Aorta (tissue), 5 donors: ENCODE data around the gene MUC6. TPM values are rescaled to one million over a fixed set of nuclear protein-coding genes. Genes with fewer than 3 reads are reported as not detected.
A peak's percentile ranks its signal among the peaks of the same experiment; 100 is the strongest.

Experiments
- ATAC-seq: fragments of 200-7000 bp; cut with Tn5 transposase; one replicate; pipeline ENCODE4 v1.9.1; 2022; ENCODE audit warnings: moderate library complexity; ENCODE audit not compliant: low FRiP score
- DNase-seq, 2 donors: peaks; one replicate each; pipeline ENCODE4 v3.0.0-alpha.2; 2020
- H3K27ac ChIP-seq, 2 donors: one replicate each; pipeline ENCODE4 v1.5.1; 2013; ENCODE audit warnings: low read length in 2 of 2, mild to moderate bottlenecking in 2 of 2, moderate library complexity in 2 of 2, control low read depth in 1 of 2, inconsistent platforms in 1 of 2, low read depth in 1 of 2
- H3K27me3 ChIP-seq, 2 donors: one replicate each; pipeline ENCODE4 v1.6.1; 2013; ENCODE audit warnings: control low read depth in 1 of 2, low read length in 1 of 2, mild to moderate bottlenecking in 1 of 2, moderate library complexity in 1 of 2; ENCODE audit not compliant: insufficient read depth in 2 of 2, control insufficient read depth in 1 of 2
- H3K36me3 ChIP-seq, 2 donors: one replicate each; pipeline ENCODE4 v1.6.1; 2013; ENCODE audit warnings: control low read depth in 1 of 2, low read length in 1 of 2, mild to moderate bottlenecking in 1 of 2; ENCODE audit not compliant: insufficient read depth in 2 of 2, control insufficient read depth in 1 of 2
- H3K4me1 ChIP-seq, 2 donors: one replicate each; pipeline ENCODE4 v1.6.1; 2013; ENCODE audit warnings: low read length in 2 of 2, control low read depth in 1 of 2, mild to moderate bottlenecking in 1 of 2, moderate library complexity in 1 of 2; ENCODE audit not compliant: insufficient read depth in 2 of 2, control insufficient read depth in 1 of 2
- H3K4me3 ChIP-seq, 2 donors: one replicate each; pipeline ENCODE4 v1.5.1; 2013; ENCODE audit warnings: low read length in 2 of 2, control low read depth in 1 of 2, mild to moderate bottlenecking in 1 of 2
- H3K9me3 ChIP-seq: one replicate; pipeline ENCODE4 v1.6.1; 2013; ENCODE audit warnings: mild to moderate bottlenecking, low read length; ENCODE audit not compliant: control insufficient read depth
- WGBS, 2 donors: extraction: QIAGEN DNeasy Blood & Tissue Kit; methylation state at CpG; one replicate each; pipeline ENCODE4 v1.1.7; 2013; 5-methylcytosine and 5-hydroxymethylcytosine counted together
- intact Hi-C, 2 donors: fragments of 100-400 bp; cut with DNase I; formaldehyde crosslinking; loops; one replicate each; pipeline versions ENCODE4 v1.14.2 to v1.15.0; 2022
- polyA plus RNA-seq, 2 donors: library from polyadenylated mRNA; stranded (reverse); fragments of 200-250 nt; gene quantifications; one replicate each; pipeline ENCODE4 v1.2.3, GENCODE V29; 2013
- total RNA-seq, 2 donors: library from RNA; stranded (reverse); fragmentation: NEBNext Ultra II Directional; extraction: Animal tissue kit (Norgen Biotek cat#: 25700); gene quantifications; one replicate each; pipeline ENCODE4 v1.2.1, GENCODE V29; 2021
- donor health status: healthy with polysubstance abuse.
- donor health status: Bipolar disorder and iron deficiency.
- donor health status: DM: no; HTN: no; CAD: no.
- donor health status: DM: no; HTN: no; CAD: no.
- donor health status: DM: yes; HTN: yes; CAD: no.

MUC6 gene
- total and polyA plus RNA-seq, 4 donors, result under 0.01 to 0.49 TPM; not detected in 2

GRCh38 chr11:972523-973211 lies 63.9 kb downstream of the MUC6 start:
- H3K36me3 ChIP-seq, result peaks cover 0 to 4% of the 10 kb centered on the region in 2 donors
- no peaks in the 10 kb centered on the region for H3K4me1 ChIP-seq
- ATAC-seq, result no peak
- no peak overlapping the region for H3K27ac ChIP-seq
- H3K4me3 ChIP-seq, result no peak overlapping the region
- no peak for DNase-seq
- WGBS, 2 donors, result 94 to 95% methylated on average over 26 of the region's 26 CpGs
- H3K27me3 ChIP-seq, result no peaks in the 10 kb centered on the region
- intact Hi-C loops, result no loop called here
- no peaks in the 10 kb centered on the region for H3K9me3 ChIP-seq

GRCh38 chr11:971731-972365 lies 64.7 kb downstream of the MUC6 start:
- ATAC-seq (no peak), DNase-seq (no peak)
- WGBS, 2 donors, result 91 to 93% methylated on average over 31 of the region's 31 CpGs
- H3K36me3 ChIP-seq, result peaks cover 0 to 2% of the 10 kb centered on the region in 2 donors
- H3K27me3 ChIP-seq, result no peaks in the 10 kb centered on the region
- H3K9me3 ChIP-seq, result no peaks in the 10 kb centered on the region
- intact Hi-C loops, result no loop called here
- H3K27ac ChIP-seq, result no peak overlapping the region
- H3K4me3 ChIP-seq, result no peak overlapping the region
- H3K4me1 ChIP-seq, result no peaks in the 10 kb centered on the region

- H3K4me1 ChIP-seq, result no peaks in the 10 kb centered on the region
- H3K36me3 ChIP-seq, result peaks cover 0 to 2% of the 10 kb centered on the region in 2 donors
- H3K27me3 ChIP-seq, result no peaks in the 10 kb centered on the region
- no peaks in the 10 kb centered on the region for H3K9me3 ChIP-seq
- WGBS, 2 donors, result 75 to 86% methylated on average over 12 of the region's 12 CpGs
- no peak for ATAC-seq
- no peak for DNase-seq
- no peak overlapping the region for H3K4me3 ChIP-seq
- no peak overlapping the region for H3K27ac ChIP-seq
- intact Hi-C loops, result no loop called here
Observed at GRCh38 chr11:971092-971690, 65.3 kb downstream of the MUC6 start.

GRCh38 chr11:970319-970871 lies 66.1 kb downstream of the MUC6 start:
- Histone ChIP-seq H3K4me3 (no peak overlapping the region), H3K9me3 (no peaks in the 10 kb centered on the region), H3K36me3 (peaks cover 0 to 2% of the 10 kb centered on the region in 2 donors), H3K27me3 (no peaks in the 10 kb centered on the region), H3K27ac (no peak overlapping the region), H3K4me1 (no peaks in the 10 kb centered on the region)
- intact Hi-C loops, result no loop called here
- no peak for ATAC-seq
- 84 to 90% methylated on average over 24 to 26 of the region's 26 CpGs for WGBS, 2 donors
- DNase-seq, result no peak

GRCh38 chr11:969651-970205 lies 66.8 kb downstream of the MUC6 start:
- intact Hi-C loops, result no loop called here
- peaks cover 0 to 2% of the 10 kb centered on the region in 2 donors for H3K36me3 ChIP-seq
- ATAC-seq (no peak), DNase-seq (no peak)
- no peaks in the 10 kb centered on the region for H3K27me3 ChIP-seq
- H3K9me3 ChIP-seq, result no peaks in the 10 kb centered on the region
- 84 to 88% methylated on average over 9 of the region's 9 CpGs for WGBS, 2 donors
- H3K4me1 ChIP-seq, result no peaks in the 10 kb centered on the region
- H3K4me3 ChIP-seq, result no peak overlapping the region
- H3K27ac ChIP-seq, result no peak overlapping the region

- Histone ChIP-seq H3K4me3 (no peak overlapping the region), H3K27ac (no peak overlapping the region), H3K27me3 (no peaks in the 10 kb centered on the region), H3K36me3 (peaks cover 0 to 2% of the 10 kb centered on the region in 2 donors), H3K4me1 (no peaks in the 10 kb centered on the region), H3K9me3 (no peaks in the 10 kb centered on the region)
- DNase-seq (no peak), ATAC-seq (no peak)
- intact Hi-C loops, result no loop called here
- 92 to 93% methylated on average over 14 of the region's 14 CpGs for WGBS, 2 donors
Observed at GRCh38 chr11:968822-969221, 67.7 kb downstream of the MUC6 start.

GRCh38 chr11:967995-968751 lies 68.3 kb downstream of the MUC6 start:
- H3K4me1 ChIP-seq, result no peaks in the 10 kb centered on the region
- peaks cover 0 to 2% of the 10 kb centered on the region in 2 donors for H3K36me3 ChIP-seq
- no peaks in the 10 kb centered on the region for H3K9me3 ChIP-seq
- intact Hi-C loops, result no loop called here
- H3K27ac ChIP-seq, result no peak overlapping the region
- ATAC-seq (no peak), DNase-seq (no peak)
- 81 to 82% methylated on average over 30 to 31 of the region's 31 CpGs for WGBS, 2 donors
- H3K27me3 ChIP-seq, result no peaks in the 10 kb centered on the region
- no peak overlapping the region for H3K4me3 ChIP-seq

GRCh38 chr11:965206-965775 lies 71.2 kb downstream of the MUC6 start:
- Histone ChIP-seq H3K27ac (no peak overlapping the region), H3K9me3 (no peaks in the 10 kb centered on the region), H3K36me3 (peaks cover 0 to 2% of the 10 kb centered on the region in 2 donors), H3K27me3 (no peaks in the 10 kb centered on the region), H3K4me3 (no peak overlapping the region), H3K4me1 (no peaks in the 10 kb centered on the region)
- 82 to 89% methylated on average over 13 of the region's 13 CpGs for WGBS, 2 donors
- DNase-seq (no peak), ATAC-seq (peak; percentile 36)
- intact Hi-C loops, result no loop called here
